GM23248 (cell line): ENCODE results near the gene OR52L1.

ENCODE experiments used
- EZH2 ChIP-seq: fragments of 200-600 bp; sonication (generic); IDR thresholded peaks from 2 replicates; pipeline ENCODE4 v1.6.1; 2018; ENCODE audit warnings: antibody characterized with exemption, mild to moderate bottlenecking; ENCODE audit not compliant: insufficient read depth, poor library complexity, severe bottlenecking
- EZH2phosphoT487 ChIP-seq: fragments of 200-600 bp; sonication (generic); IDR thresholded peaks from 2 replicates; pipeline ENCODE4 v1.6.1; 2018; ENCODE audit warnings: antibody characterized with exemption, moderate library complexity, mild to moderate bottlenecking, low read depth; ENCODE audit not compliant: insufficient read depth

- TF ChIP-seq EZH2phosphoT487, result no peak
- no peak for TF ChIP-seq EZH2
Observed at GRCh38 chr11:6022956-6023355, 36.2 kb upstream of the OR52L1 start.
